GM23338 (cell line): ENCODE results near the gene ANKRD22. TPM values are rescaled to one million over a fixed set of nuclear protein-coding genes. Genes with fewer than 3 reads are reported as not detected.

Experiments
- ATAC-seq: fragments of 200-7000 bp; cut with Tn5 transposase; 3 replicates; pipeline ENCODE4 v1.9.1; 2020
- DNase-seq: peaks from one replicate; pipeline ENCODE4 v3.0.0-alpha.2; 2015; ENCODE audit warnings: low spot score
- H2AFZ ChIP-seq: fragments of 200-600 bp; sonication (generic); 2 replicates; pipeline ENCODE4 v1.8.0; 2016; ENCODE audit warnings: antibody characterized with exemption, mild to moderate bottlenecking, moderate library complexity
- H3F3A ChIP-seq: fragments of 200-600 bp; sonication (generic); replicated peaks from 2 replicates; pipeline ENCODE4 v1.8.0; 2017; ENCODE audit warnings: antibody characterized with exemption, mixed run types, low read depth
- H3K27ac ChIP-seq: fragments of 200-600 bp; sonication (generic); 2 replicates; pipeline ENCODE4 v1.6.1; 2016; ENCODE audit warnings: low read depth
- H3K27me3 ChIP-seq: fragments of 200-600 bp; sonication (generic); 2 replicates; pipeline ENCODE4 v1.8.0; 2016; ENCODE audit warnings: mild to moderate bottlenecking, mixed run types, moderate library complexity; ENCODE audit not compliant: insufficient read depth
- H3K36me3 ChIP-seq: fragments of 200-600 bp; sonication (generic); 2 replicates; pipeline ENCODE4 v1.8.0; 2016; ENCODE audit warnings: mild to moderate bottlenecking; ENCODE audit not compliant: insufficient read depth
- H3K4me1 ChIP-seq: fragments of 200-600 bp; sonication (generic); 2 replicates; pipeline ENCODE4 v1.8.0; 2016; ENCODE audit warnings: mild to moderate bottlenecking, moderate library complexity; ENCODE audit not compliant: insufficient read depth
- H3K4me2 ChIP-seq: fragments of 200-600 bp; sonication (generic); 2 replicates; pipeline ENCODE4 v1.7.1; 2017; ENCODE audit warnings: mixed run types
- H3K4me3 ChIP-seq: fragments of 200-600 bp; sonication (generic); 2 replicates; pipeline ENCODE4 v1.6.1; 2016; ENCODE audit warnings: mixed run types
- H3K79me2 ChIP-seq: fragments of 200-600 bp; sonication (generic); replicated peaks from 2 replicates; pipeline ENCODE4 v1.8.0; 2017; ENCODE audit warnings: mild to moderate bottlenecking; ENCODE audit not compliant: insufficient read depth
- H3K9me2 ChIP-seq: fragments of 200-600 bp; sonication (generic); 2 replicates; pipeline ENCODE4 v1.8.0; 2017; ENCODE audit not compliant: insufficient read depth
- H4K20me1 ChIP-seq: fragments of 200-600 bp; sonication (generic); replicated peaks from 2 replicates; pipeline ENCODE4 v1.8.0; 2017; ENCODE audit warnings: mild to moderate bottlenecking; ENCODE audit not compliant: insufficient read depth
- H3K27ac Mint-ChIP-seq: 2 replicates; pipeline ENCODE4 v1.8.0; 2020; ENCODE audit warnings: inconsistent platforms, mild to moderate bottlenecking, moderate library complexity, mixed read lengths
- H3K27me3 Mint-ChIP-seq: 3 replicates; pipeline ENCODE4 v1.8.0; 2022; ENCODE audit warnings: low read depth, mild to moderate bottlenecking, moderate library complexity, mixed read lengths, inconsistent platforms; ENCODE audit not compliant: insufficient read depth, poor library complexity
- H3K36me3 Mint-ChIP-seq: 3 replicates; pipeline ENCODE4 v1.8.0; 2021; ENCODE audit warnings: low read depth, mild to moderate bottlenecking, inconsistent platforms, moderate library complexity, mixed read lengths
- H3K4me1 Mint-ChIP-seq: 3 replicates; pipeline ENCODE4 v1.8.0; 2020; ENCODE audit warnings: mild to moderate bottlenecking, inconsistent platforms, mixed read lengths
- H3K4me3 Mint-ChIP-seq: 3 replicates; pipeline ENCODE4 v1.8.0; 2021; ENCODE audit warnings: moderate library complexity, mild to moderate bottlenecking, inconsistent platforms, mixed read lengths
- H3K9me3 Mint-ChIP-seq: 3 replicates; pipeline ENCODE4 v1.8.0; 2020; ENCODE audit warnings: moderate library complexity, mild to moderate bottlenecking, inconsistent platforms, mixed read lengths
- CREB1 ChIP-seq: fragments of 250-450 bp; sonication (Bioruptor Pico); IDR thresholded peaks from 2 replicates; pipeline ENCODE4 v1.5.0; 2020; ENCODE audit warnings: low read depth, mild to moderate bottlenecking, moderate library complexity
- ETS1 ChIP-seq: IDR thresholded peaks from 2 replicates; pipeline ENCODE4 v1.6.1; 2016; ENCODE audit warnings: antibody characterized with exemption
- EZH2 ChIP-seq: fragments of 200-600 bp; sonication (generic); IDR thresholded peaks from one replicate; pipeline ENCODE4 v1.8.0; 2017; ENCODE audit warnings: antibody characterized with exemption, mild to moderate bottlenecking, low read depth; ENCODE audit not compliant: unreplicated experiment
- EZH2phosphoT487 ChIP-seq: fragments of 200-600 bp; sonication (generic); IDR thresholded peaks from one replicate; pipeline ENCODE4 v1.8.1; 2018; ENCODE audit warnings: antibody characterized with exemption; ENCODE audit not compliant: unreplicated experiment
- JUNB ChIP-seq: IDR thresholded peaks from one replicate; pipeline ENCODE4 v1.6.1; 2016; ENCODE audit warnings: antibody characterized with exemption; ENCODE audit not compliant: unreplicated experiment
- NANOG ChIP-seq: IDR thresholded peaks from 2 replicates; pipeline ENCODE4 v1.6.1; 2016; ENCODE audit warnings: antibody characterized with exemption, borderline replicate concordance
- POLR2AphosphoS5 ChIP-seq: IDR thresholded peaks from 2 replicates; pipeline ENCODE4 v1.6.1; 2016; ENCODE audit warnings: antibody characterized with exemption, low read depth
- REST ChIP-seq: IDR thresholded peaks from one replicate; pipeline ENCODE4 v1.6.1; 2018; ENCODE audit warnings: antibody characterized with exemption; ENCODE audit not compliant: unreplicated experiment
- STAT1 ChIP-seq: IDR thresholded peaks from one replicate; pipeline ENCODE4 v1.6.1; 2016; ENCODE audit warnings: antibody characterized with exemption; ENCODE audit not compliant: unreplicated experiment
- ZNF114 ChIP-seq: fragments of 250-450 bp; sonication (Bioruptor Pico); IDR thresholded peaks from 2 replicates; pipeline ENCODE4 v1.5.0; 2020; ENCODE audit warnings: mild to moderate bottlenecking, moderate library complexity
- polyA plus RNA-seq: library from polyadenylated mRNA; unstranded; fragments of >200 nt; fragmentation: Nextera tagmentation; extraction: Ambion mirVana; gene quantifications from 2 replicates; pipeline ENCODE4 v1.2.1, GENCODE V29; 2016
- total RNA-seq: library from RNA; depleted of rRNA; stranded (reverse); fragments of >200 nt; shearing (Covaris generic); gene quantifications from 2 replicates; pipeline ENCODE4 v1.2.3, GENCODE V29; 2014
- TF ChIP-seq, protein P1 (sequence below), 2 experiments: fragments of 200-600 bp in 1 of 2; sonication (generic) in 1 of 2; conservative IDR thresholded peaks; 2 replicates each; pipeline versions ENCODE4 v1.5.1 to v1.6.1; 2016 to 2017; ENCODE audit warnings: antibody characterized with exemption in 2 of 2, low read depth in 2 of 2, mild to moderate bottlenecking in 2 of 2, moderate library complexity in 1 of 2

ANKRD22 gene
- total and polyA plus RNA-seq, 2 experiments from 2014 or later: not detected

DNA sequence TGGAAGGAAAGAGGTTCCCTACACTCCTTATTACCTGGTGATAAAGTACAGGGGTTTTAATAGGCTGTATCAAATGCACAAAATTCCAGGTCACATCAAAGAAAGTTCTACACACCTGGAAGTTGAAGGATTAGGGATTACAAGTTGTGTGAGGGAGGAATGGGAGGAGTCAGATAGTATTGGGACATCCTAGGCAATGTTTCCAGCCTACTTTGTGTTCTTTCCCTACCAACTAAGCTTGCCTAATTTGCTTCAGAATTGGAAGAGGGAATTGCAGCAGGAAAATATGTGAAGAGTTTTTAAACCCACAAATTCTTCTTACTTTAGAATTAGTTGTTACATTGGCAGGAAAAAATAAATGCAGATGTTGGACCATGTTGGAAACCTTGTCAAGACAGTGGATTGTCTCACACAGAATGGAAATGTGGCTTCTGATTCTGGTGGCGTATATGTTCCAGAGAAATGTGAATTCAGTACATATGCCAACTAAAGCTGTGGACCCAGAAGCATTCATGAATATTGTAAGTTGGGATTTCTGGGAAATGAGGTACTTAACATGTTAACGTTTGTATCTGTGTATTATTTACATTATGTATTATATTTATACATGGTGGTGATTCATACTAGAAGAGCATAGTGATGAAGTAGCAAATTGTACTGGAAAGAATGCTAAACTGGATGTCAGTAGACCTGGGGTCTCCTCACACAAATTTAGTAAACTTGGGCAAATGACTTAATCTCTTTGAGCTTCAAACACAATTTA is 48.9 kb downstream of the ANKRD22 start, which contains the start of gene LIPM (continued):
- TF ChIP-seq EZH2 (no peak), NANOG (no peak), EZH2phosphoT487 (no peak), POLR2AphosphoS5 (no peak), JUNB (no peak), REST (no peak), ETS1 (no peak), STAT1 (no peak)
- TF ChIP-seq, protein P1, sequence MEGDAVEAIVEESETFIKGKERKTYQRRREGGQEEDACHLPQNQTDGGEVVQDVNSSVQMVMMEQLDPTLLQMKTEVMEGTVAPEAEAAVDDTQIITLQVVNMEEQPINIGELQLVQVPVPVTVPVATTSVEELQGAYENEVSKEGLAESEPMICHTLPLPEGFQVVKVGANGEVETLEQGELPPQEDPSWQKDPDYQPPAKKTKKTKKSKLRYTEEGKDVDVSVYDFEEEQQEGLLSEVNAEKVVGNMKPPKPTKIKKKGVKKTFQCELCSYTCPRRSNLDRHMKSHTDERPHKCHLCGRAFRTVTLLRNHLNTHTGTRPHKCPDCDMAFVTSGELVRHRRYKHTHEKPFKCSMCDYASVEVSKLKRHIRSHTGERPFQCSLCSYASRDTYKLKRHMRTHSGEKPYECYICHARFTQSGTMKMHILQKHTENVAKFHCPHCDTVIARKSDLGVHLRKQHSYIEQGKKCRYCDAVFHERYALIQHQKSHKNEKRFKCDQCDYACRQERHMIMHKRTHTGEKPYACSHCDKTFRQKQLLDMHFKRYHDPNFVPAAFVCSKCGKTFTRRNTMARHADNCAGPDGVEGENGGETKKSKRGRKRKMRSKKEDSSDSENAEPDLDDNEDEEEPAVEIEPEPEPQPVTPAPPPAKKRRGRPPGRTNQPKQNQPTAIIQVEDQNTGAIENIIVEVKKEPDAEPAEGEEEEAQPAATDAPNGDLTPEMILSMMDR (conservative IDR thresholded peaks at IDR 0.05; ENCODE audit: low read depth in 2 of 2): no peak

DNA sequence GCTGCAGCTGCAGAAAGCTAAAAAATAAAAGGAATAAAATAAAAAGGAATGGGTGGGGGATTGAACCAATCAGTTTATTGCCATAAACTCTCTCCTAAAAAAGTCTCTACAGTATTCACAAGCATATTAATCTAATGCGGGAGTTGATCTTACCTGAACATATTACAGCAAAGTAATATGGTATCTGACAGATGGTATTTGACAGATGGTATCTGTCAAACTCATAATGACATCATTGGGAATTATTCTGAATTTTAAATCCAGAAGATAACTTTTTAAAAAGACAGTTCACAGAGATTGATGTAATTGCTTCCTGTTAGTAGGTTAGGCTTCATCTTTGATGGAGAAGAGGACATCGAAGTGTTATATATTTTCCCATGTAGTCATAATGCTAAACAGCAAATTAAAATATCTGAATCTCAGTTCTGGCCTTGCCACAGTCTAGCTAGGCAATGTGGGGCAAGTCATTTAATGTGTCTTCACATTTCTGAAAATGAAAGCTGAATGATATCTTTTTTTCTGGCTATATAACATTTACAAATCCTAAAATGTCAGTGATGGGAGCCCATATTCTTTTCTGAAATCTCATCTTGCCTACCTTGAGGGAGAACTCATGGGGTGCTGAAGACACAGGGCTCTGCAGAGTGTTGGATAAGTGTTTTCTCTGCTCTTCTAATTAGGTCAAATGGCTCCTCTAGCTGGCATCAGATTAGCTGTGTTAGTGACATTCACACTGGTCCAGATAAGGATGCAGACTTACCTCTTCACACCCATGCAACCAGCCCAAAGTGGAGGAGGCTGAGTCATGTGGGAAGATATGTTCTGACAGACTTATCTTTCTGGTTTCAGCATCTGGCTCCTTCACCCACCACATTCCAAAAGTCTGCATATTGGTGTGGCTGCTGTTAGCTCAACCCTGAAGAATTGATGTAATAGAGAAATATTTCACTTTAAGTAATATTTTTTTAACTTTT is 51.2 kb downstream of the ANKRD22 start:
- DNase-seq (no peak), ATAC-seq (no peak)
- no peak overlapping the region for H3K27ac Mint-ChIP-seq
- H3K36me3 Mint-ChIP-seq: no peaks in the 10 kb centered on the region
- Histone ChIP-seq H3K9me2 (no peaks in the 10 kb centered on the region), H4K20me1 (no peaks in the 10 kb centered on the region), H3K4me2 (no peak overlapping the region), H3K36me3 (no peaks in the 10 kb centered on the region), H3F3A (no peaks in the 10 kb centered on the region), H3K4me3 (no peak overlapping the region), H3K27me3 (no peaks in the 10 kb centered on the region; the same call in 1 of the 2 replicates), H3K79me2 (no peaks in the 10 kb centered on the region), H3K27ac (no peak overlapping the region), H3K4me1 (no peaks in the 10 kb centered on the region), H2AFZ (no peak overlapping the region)
- H3K4me3 Mint-ChIP-seq: no peak overlapping the region
- H3K9me3 Mint-ChIP-seq: no peaks in the 10 kb centered on the region
- H3K4me1 Mint-ChIP-seq: peaks cover 9% of the 10 kb centered on the region; the same call in 2 of the 3 replicates
- no peaks in the 10 kb centered on the region for H3K27me3 Mint-ChIP-seq
- TF ChIP-seq EZH2phosphoT487: no peak
- TF ChIP-seq, protein P1 (conservative IDR thresholded peaks at IDR 0.05; ENCODE audit: low read depth in 2 of 2): no peak
- TF ChIP-seq EZH2: no peak
- TF ChIP-seq REST: no peak
- TF ChIP-seq CREB1 (CRISPR knock-in tag): no peak
- no peak for TF ChIP-seq ZNF114 (CRISPR knock-in tag)
- no peak for TF ChIP-seq STAT1
